Mammary epithelial cell (primary cell): Measurements from ENCODE around the gene ZNF784.

Source experiments
- CTCF ChIP-seq, 2 donors: IDR thresholded peaks in 1 of 2; conservative IDR thresholded peaks in 1 of 2; 2 replicates each; pipeline ENCODE4 v1.5.1; 2011 to 2012; ENCODE audit warnings: inconsistent platforms in 2 of 2, low read length in 2 of 2, mild to moderate bottlenecking in 2 of 2, control low read depth in 1 of 2, low read depth in 1 of 2; ENCODE audit not compliant: insufficient read depth in 1 of 2; ENCODE audit errors: extremely low read depth in 1 of 2
- EZH2 ChIP-seq: IDR thresholded peaks from 2 replicates; pipeline ENCODE4 v1.6.1; 2012; ENCODE audit warnings: low read length, inconsistent platforms, borderline replicate concordance

DNA sequence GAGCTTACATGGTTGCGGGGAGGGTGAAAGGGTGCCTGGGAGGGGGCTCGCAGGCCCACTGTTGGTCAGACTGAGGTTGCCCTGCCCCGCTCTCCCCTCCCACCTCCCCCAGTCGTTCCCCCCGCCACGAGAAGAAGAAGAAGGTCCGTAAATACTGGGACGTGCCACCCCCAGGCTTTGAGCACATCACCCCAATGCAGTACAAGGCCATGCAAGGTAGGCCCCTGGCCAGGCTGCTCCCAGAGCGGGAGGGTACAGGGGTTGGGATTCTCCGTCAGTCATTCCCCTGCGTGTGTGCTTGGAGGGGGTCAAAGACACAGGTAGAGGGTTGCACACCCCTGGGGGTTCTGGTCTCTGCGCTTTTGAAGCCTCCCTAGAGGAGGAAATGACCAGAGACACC, 36.0 kb upstream of the ZNF784 start:
- TF ChIP-seq CTCF (conservative IDR thresholded peaks at IDR 0.05 in 1 of 2, IDR thresholded peaks at IDR 0.05 in 1 of 2; ENCODE audit: extremely low read depth in 1 of 2, insufficient read depth in 1 of 2, low read depth in 1 of 2, low read length in 2 of 2) (no peak), EZH2 (no peak)
